HG03097 (cell line): ENCODE data around the gene KPRP.

Experiments
- ATAC-seq: cut with Tn5 transposase; IDR thresholded peaks from one replicate; pipeline ENCODE4 v1.9.1; 2021; ENCODE audit not compliant: unreplicated experiment, low FRiP score

KPRP gene

GRCh38 chr1:152757747-152758146 is at the start of gene KPRP:
KPRP (plus strand) TSS chr1:152758025; CDS start chr1:152759589, 1,564 bp downstream.
- ATAC-seq: no peak

- no peak for ATAC-seq
These were observed 39.6 kb upstream of the KPRP start for GRCh38 chr1:152718238-152718637.

- ATAC-seq: no peak
These were observed 32.6 kb upstream of the KPRP start for GRCh38 chr1:152725261-152725660.

- ATAC-seq: no peak
These were observed 28.8 kb upstream of the KPRP start for GRCh38 chr1:152728986-152729385.

GRCh38 chr1:152735648-152736047 is 22.2 kb upstream of the KPRP start:
- no peak for ATAC-seq

GRCh38 chr1:152737997-152738396 is 19.8 kb upstream of the KPRP start:
- ATAC-seq: no peak

GRCh38 chr1:152739841-152740240 is 18.0 kb upstream of the KPRP start:
- no peak for ATAC-seq

GRCh38 chr1:152741656-152742055 is 16.2 kb upstream of the KPRP start:
- no peak for ATAC-seq

GRCh38 chr1:152743371-152744145 is 14.3 kb upstream of the KPRP start:
- no peak for ATAC-seq

GRCh38 chr1:152745289-152745704 is 12.5 kb upstream of the KPRP start:
- no peak for ATAC-seq

GRCh38 chr1:152745765-152746444 is 11.9 kb upstream of the KPRP start:
- ATAC-seq: no peak

- no peak for ATAC-seq
These were observed 10.0 kb upstream of the KPRP start for GRCh38 chr1:152747831-152748230.

GRCh38 chr1:152752225-152752624 is 5.6 kb upstream of the KPRP start:
- ATAC-seq: no peak

- no peak for ATAC-seq
These were observed 4.2 kb upstream of the KPRP start for GRCh38 chr1:152753586-152753985.

- no peak for ATAC-seq
These were observed 953 bp upstream of the KPRP start for GRCh38 chr1:152756872-152757271.

- no peak for ATAC-seq
These were observed 811 bp downstream of the KPRP start for GRCh38 chr1:152758636-152759035.

GRCh38 chr1:152759453-152760173 is 1.8 kb downstream of the KPRP start:
- no peak for ATAC-seq

GRCh38 chr1:152760551-152761190 is 2.8 kb downstream of the KPRP start:
- ATAC-seq: no peak

- ATAC-seq: no peak
These were observed 3.9 kb downstream of the KPRP start for GRCh38 chr1:152761609-152762213.

- ATAC-seq: no peak
These were observed 11.2 kb downstream of the KPRP start for GRCh38 chr1:152768847-152769533.
